Measurements from ENCODE around the gene RRM2. TPM values are rescaled to one million over a fixed set of nuclear protein-coding genes. Genes with fewer than 3 reads are reported as not detected.

RRM2 gene
- total RNA-seq, 1 donor from 2014 or later, result 79.8 TPM

DNA sequence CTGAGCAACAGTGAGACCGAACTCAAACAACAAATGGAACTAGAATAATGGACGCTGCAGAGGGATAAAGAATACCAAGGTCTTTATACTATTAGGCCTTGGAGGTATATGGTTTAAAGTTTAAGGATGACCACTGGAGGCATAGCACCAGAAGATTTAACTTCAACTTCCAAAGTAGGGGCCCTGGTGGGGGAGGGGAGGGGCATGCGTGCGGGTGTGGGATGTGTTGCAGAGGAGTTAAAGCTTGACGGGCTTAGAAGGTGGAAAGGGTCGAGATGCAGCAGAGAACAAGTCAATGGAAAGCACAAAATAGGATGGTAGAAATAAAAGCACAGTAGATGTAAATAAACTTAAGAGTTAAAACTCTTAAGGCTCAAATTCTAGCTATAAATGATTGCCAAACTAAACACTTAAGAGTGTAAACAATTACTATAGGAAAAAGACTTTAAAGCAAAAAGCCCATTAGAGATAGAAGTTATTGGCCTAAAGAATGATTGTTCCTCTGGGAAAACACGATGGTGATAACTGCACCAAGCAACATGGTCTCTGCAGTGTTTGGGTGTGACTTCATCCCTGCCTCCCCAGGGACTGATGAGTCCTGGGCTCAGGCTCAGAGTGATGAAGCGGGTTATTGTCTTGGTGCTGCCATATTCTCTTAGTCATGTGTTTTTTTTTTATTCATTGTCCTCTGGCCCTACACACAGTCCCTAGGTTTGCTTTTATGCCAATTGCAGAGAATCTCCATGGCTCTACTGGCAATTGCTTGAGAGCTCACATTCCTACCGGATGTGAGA, 13.0 kb downstream of the RRM2 start:
- TF ChIP-seq, protein P1, sequence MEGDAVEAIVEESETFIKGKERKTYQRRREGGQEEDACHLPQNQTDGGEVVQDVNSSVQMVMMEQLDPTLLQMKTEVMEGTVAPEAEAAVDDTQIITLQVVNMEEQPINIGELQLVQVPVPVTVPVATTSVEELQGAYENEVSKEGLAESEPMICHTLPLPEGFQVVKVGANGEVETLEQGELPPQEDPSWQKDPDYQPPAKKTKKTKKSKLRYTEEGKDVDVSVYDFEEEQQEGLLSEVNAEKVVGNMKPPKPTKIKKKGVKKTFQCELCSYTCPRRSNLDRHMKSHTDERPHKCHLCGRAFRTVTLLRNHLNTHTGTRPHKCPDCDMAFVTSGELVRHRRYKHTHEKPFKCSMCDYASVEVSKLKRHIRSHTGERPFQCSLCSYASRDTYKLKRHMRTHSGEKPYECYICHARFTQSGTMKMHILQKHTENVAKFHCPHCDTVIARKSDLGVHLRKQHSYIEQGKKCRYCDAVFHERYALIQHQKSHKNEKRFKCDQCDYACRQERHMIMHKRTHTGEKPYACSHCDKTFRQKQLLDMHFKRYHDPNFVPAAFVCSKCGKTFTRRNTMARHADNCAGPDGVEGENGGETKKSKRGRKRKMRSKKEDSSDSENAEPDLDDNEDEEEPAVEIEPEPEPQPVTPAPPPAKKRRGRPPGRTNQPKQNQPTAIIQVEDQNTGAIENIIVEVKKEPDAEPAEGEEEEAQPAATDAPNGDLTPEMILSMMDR (IDR thresholded peaks at IDR 0.05; ENCODE audit: unreplicated experiment), result no peak
- no peak for DNase-seq (ENCODE audit: low spot score, unreplicated experiment)
- Mint-ChIP-seq H3K36me3 (ENCODE audit: insufficient read depth) (peaks cover 4% of the 10 kb centered on the region), H3K4me1 (ENCODE audit: low read depth) (peaks cover 4% of the 10 kb centered on the region), H3K27ac (no peak overlapping the region), H3K4me3 (ENCODE audit: low read depth) (no peak overlapping the region), H3K27me3 (no peaks in the 10 kb centered on the region), H3K9me3 (ENCODE audit: low read depth) (no peaks in the 10 kb centered on the region)

DNA sequence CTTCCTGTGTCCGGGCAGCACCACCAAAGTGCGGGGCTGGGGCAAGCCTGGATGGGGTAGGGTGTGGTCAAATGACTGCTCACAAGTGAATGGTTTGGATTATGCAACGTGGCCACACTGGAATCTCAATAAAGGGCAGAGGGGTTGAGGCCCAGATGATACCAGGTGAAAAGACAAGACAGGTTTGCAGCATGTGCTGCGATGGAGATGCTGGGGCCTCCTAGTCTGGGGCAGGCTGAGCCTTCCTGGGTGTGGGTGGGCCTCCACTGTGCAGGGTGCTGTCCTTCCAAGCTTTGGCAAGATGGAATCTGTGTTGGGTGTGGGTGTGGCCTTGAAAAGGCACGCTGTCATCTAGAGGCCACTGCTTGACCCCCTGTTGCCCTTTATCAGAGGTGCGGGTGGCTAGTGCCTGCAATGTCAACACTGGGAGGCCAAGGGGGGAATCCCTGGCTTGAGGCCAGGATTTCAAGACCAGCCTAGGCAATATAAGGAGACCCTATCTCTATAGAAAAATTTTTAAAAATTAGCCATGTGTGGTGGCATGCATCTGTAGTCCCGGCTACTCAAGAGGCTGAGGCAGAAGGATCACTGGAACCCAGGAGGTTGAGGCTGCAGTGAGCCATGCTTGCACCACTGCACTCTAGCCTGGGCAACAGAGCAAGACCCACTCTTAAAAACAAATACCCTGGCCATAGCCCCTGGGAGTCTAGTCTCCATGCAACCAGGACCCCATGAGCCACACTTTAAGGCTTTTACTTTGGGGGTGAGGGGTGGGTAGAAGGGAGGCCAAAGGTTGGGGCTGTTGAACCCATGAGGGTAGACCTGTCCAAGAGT, 13.8 kb downstream of the RRM2 start:
- Mint-ChIP-seq H3K9me3 (ENCODE audit: low read depth) (no peaks in the 10 kb centered on the region), H3K27ac (no peak overlapping the region), H3K4me1 (ENCODE audit: low read depth) (peaks cover 4% of the 10 kb centered on the region), H3K36me3 (ENCODE audit: insufficient read depth) (peaks cover 2% of the 10 kb centered on the region), H3K27me3 (no peaks in the 10 kb centered on the region), H3K4me3 (ENCODE audit: low read depth) (no peak overlapping the region)
- TF ChIP-seq, protein P1 (IDR thresholded peaks at IDR 0.05; ENCODE audit: unreplicated experiment), result no peak
- DNase-seq (ENCODE audit: low spot score, unreplicated experiment), result no peak

DNA sequence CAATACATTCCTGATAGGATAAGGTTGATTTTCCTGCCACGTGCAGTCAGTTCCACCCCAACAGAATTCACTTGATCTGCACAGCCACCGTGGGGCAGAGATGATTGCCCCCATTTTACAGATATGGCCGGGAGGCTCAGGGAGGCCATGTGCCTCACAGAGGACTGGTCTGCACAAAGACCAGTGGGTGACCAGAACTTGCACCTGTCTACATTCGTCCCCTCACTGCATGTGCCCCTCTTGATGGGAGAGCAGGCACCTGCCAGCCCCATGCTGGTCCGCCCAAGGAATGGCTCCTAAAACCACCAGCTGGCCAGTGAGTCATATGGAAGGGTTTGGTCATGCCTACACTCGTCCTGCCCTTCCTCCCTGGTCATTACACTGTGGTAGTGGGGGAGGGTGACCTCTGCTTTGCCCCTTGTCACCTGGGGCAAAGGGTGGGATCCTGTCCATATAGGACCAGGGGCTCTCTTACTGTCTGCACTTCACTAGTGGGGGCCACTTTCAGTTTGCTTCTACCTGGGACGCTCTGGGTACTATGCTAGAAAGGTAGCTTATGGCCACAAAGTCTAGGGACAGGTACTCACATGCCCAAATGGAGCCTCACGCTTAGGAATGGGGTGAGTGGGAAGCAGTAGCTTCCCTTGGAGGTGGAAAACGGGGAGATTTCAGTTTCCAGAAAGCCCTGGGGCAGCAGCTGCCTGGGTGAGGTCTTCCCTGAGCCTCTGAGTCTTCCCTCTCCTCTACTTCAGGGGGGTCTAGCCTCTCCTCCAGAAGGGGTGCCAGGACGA, 14.7 kb downstream of the RRM2 start:
- Mint-ChIP-seq H3K27me3 (no peaks in the 10 kb centered on the region), H3K4me1 (ENCODE audit: low read depth) (peaks cover 6% of the 10 kb centered on the region), H3K36me3 (ENCODE audit: insufficient read depth) (peaks cover 2% of the 10 kb centered on the region), H3K27ac (no peak overlapping the region), H3K4me3 (ENCODE audit: low read depth) (no peak overlapping the region), H3K9me3 (ENCODE audit: low read depth) (no peaks in the 10 kb centered on the region)
- DNase-seq (ENCODE audit: low spot score, unreplicated experiment), result no peak
- TF ChIP-seq, protein P1 (IDR thresholded peaks at IDR 0.05; ENCODE audit: unreplicated experiment), result no peak

DNA sequence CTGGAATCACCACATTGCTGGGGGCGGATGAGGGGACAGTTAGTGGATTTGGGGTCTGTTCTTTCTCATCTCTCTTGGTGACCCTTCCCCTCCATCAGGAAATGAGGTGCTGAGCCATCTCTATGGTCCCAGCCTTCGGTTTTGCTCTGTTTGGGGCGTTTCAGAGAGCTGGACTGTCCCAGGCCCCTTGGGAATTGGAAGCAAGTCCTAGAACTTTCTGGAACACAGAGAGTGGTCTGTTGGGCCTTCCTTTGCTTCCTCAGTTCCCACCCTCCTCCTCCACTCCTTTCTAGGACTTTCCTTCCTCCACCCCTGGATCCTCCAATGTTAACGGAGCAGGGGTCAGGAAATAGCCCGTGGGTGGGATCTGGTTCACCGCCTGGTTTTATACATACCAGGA, 17.0 kb downstream of the RRM2 start:
- DNase-seq (ENCODE audit: low spot score, unreplicated experiment), result no peak
- H3K27ac Mint-ChIP-seq, result no peak overlapping the region
- no peaks in the 10 kb centered on the region for H3K9me3 Mint-ChIP-seq (ENCODE audit: low read depth)
- H3K36me3 Mint-ChIP-seq (ENCODE audit: insufficient read depth), result peaks cover 4% of the 10 kb centered on the region
- no peaks in the 10 kb centered on the region for H3K27me3 Mint-ChIP-seq
- H3K4me3 Mint-ChIP-seq (ENCODE audit: low read depth), result no peak overlapping the region
- peaks cover 6% of the 10 kb centered on the region for H3K4me1 Mint-ChIP-seq (ENCODE audit: low read depth)
- TF ChIP-seq, protein P1 (IDR thresholded peaks at IDR 0.05; ENCODE audit: unreplicated experiment), result no peak
